Motor neuron (in vitro differentiated cells): ENCODE measurements around the gene EEF1AKMT2. TPM values are rescaled to one million over a fixed set of nuclear protein-coding genes. Genes with fewer than 3 reads are reported as not detected.

Source experiments
- ATAC-seq, 8 experiments: fragments of 200-7000 bp; cut with Tn5 transposase; replicated peaks in 6 of 8; 2 replicates each; pipeline ENCODE4 v1.8.0; 2021; ENCODE audit warnings: mild to moderate bottlenecking in 8 of 8, moderate library complexity in 8 of 8
- H3K27ac ChIP-seq, 2 donors: fragments of 250-450 bp; sonication (Bioruptor Pico); 2 replicates each; pipeline ENCODE4 v1.9.0; 2021; ENCODE audit warnings: antibody characterized with exemption in 2 of 2, mild to moderate bottlenecking in 2 of 2, moderate library complexity in 1 of 2
- H3K4me1 ChIP-seq, 2 donors: fragments of 250-450 bp; sonication (Bioruptor Pico); replicated peaks in 1 of 2; 2 replicates each; pipeline ENCODE4 v1.6.1; 2021; ENCODE audit warnings: antibody characterized with exemption in 2 of 2, mild to moderate bottlenecking in 2 of 2, moderate library complexity in 1 of 2
- H3K4me3 ChIP-seq, 5 donors: fragments of 250-450 bp; sonication (Bioruptor Pico); 2 replicates each; pipeline ENCODE4 v1.9.0; 2021; ENCODE audit warnings: antibody characterized with exemption in 5 of 5, mild to moderate bottlenecking in 5 of 5, moderate library complexity in 4 of 5
- WGBS, 10 experiments: fragments of 450-650 bp; shearing (Covaris generic); methylation state at CpG; one replicate each; pipeline ENCODE4 v1.0.0; 2022; 5-methylcytosine and 5-hydroxymethylcytosine counted together
- in situ Hi-C, 9 experiments: fragments of 400-800 bp; cut with MboI; loops; one replicate each; pipeline ENCODE4 v1.15.0; 2021; ENCODE audit warnings: low sequenced_read_pairs in 9 of 9, low pct_unique_long_range_greater_than_20kb in 2 of 9; ENCODE audit not compliant: unreplicated experiment in 9 of 9
- total RNA-seq, 8 experiments: library from RNA; unstranded; fragments of 300-600 nt; gene quantifications; 2 replicates each; pipeline versions ENCODE4 v1.2.3 to v1.2.4, GENCODE V29; 2022

EEF1AKMT2 gene
- total RNA-seq, 8 experiments from 2014 or later = 10.6 to 28.9 (median 20.6) TPM

DNA sequence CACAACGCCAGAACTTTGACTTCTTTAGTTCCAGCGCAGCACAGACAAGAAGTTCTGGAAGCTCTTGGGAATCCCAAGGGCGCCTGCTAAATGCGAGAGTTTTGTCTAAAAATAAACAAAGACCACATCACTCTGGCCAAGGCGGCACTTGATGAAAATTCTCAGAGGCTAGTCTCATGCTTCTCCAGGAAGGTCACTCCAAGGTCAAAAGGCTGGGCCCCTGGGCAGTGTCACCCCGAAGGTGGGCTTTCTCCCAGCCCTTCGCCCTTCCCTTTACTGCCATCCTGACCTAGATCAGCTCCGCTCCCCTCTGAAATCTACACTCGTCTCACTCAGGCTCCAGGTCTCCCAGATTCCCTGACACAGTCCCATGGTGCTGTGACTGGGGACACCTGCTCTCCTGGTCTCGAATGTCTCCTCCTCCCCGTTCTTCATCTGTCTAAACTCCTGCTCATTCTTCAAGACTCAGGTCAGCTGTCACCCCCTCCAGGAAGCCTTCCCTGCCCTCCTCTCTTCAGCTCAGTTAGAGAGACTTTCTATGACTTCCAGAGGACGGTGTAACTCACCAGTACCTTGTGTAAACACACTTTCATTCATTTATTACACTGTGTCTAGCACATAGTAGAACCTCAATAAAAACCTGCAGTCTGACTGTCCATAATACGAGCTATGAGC lies 58.0 kb downstream of the EEF1AKMT2 start:
- Histone ChIP-seq H3K27ac (no peak overlapping the region), H3K4me3 (no peak overlapping the region), H3K4me1 (peaks cover 33 to 37% of the 10 kb centered on the region in 2 donors)
- no peak for ATAC-seq
- in situ Hi-C loops = loop anchor here in 5 of 9 experiments (25.0 kb wide), 2 partner anchors 171 to 196 kb away; no protein-coding TSS in a partner anchor
- 60 to 100% (median 91%) methylated on average over 1 to 8 of the region's 13 CpGs; no CpG with 5 or more reads in 2 of the 10 experiments for WGBS, 10 experiments

- peaks cover 26 to 30% of the 10 kb centered on the region in 2 donors for H3K4me1 ChIP-seq
- in situ Hi-C loops = loop anchor here in 5 of 9 experiments (25.0 kb wide), 2 partner anchors 171 to 196 kb away; no protein-coding TSS in a partner anchor
- peak in 4 of 8 experiments; percentile 26 to 38 (median 30) for ATAC-seq
- H3K27ac ChIP-seq = no peak overlapping the region
- WGBS, 10 experiments = 50 to 100% (median 82%) methylated on average over 1 to 13 of the region's 14 CpGs
- no peak overlapping the region for H3K4me3 ChIP-seq
Measured at GRCh38 chr10:124732931-124733570, 58.6 kb downstream of the EEF1AKMT2 start.

DNA sequence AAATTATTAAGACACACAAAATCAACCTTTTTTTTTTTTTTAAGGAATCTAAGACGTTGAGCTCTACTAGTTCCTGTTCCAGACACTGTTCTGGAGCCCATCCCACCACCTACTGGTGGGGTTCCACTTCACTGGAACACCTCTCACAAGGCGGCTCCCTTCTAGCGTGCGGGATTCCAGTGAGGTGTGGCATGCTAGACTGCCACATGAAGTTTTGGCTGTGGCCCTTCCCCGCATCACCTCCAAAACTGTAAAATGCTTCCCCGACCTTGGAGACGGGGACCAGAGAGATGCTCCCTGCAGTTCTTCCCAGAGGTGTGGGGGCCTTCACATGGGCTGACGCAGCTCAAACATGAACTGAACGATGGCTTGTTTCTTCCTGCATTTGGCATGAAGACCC lies 60.1 kb downstream of the EEF1AKMT2 start:
- in situ Hi-C loops = loop anchor here in 5 of 9 experiments (25.0 kb wide), 2 partner anchors 169 to 194 kb away; no protein-coding TSS in a partner anchor
- WGBS, 10 experiments = 60 to 100% (median 100%) methylated on average over 1 to 2 of the region's 9 CpGs; no CpG with 5 or more reads in 7 of the 10 experiments
- Histone ChIP-seq H3K27ac (no peak overlapping the region), H3K4me1 (peaks cover 11 to 15% of the 10 kb centered on the region in 2 donors), H3K4me3 (no peak overlapping the region)
- no peak for ATAC-seq

DNA sequence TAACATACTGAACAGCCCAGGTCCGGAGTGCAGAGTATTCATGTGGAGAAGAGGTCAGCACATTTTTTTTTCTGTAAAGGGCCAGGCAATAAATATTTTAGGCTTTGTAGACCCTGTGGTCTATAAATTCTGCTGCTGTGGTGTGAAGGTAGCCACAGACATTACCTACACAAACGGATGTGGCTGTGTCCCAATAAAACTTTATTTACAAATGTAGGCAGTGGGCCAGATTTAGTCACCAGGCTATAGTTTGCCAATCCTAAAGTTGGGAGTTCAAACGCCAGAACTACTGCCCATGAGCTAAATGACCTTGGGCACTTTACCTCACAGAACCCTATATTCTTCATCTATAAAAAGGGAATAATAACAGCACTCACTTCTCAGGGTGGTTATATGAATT lies 60.9 kb downstream of the EEF1AKMT2 start:
- 60 to 100% (median 93%) methylated on average over 1 to 3 of the region's 3 CpGs; no CpG with 5 or more reads in 2 of the 10 experiments for WGBS, 10 experiments
- H3K27ac ChIP-seq = no peak overlapping the region
- no peak for ATAC-seq
- H3K4me1 ChIP-seq = peaks cover 5 to 8% of the 10 kb centered on the region in 2 donors
- in situ Hi-C loops = loop anchor here in 5 of 9 experiments (25.0 kb wide), 2 partner anchors 168 to 193 kb away; no protein-coding TSS in a partner anchor
- no peak overlapping the region for H3K4me3 ChIP-seq

GRCh38 chr10:124728830-124729661 lies 62.6 kb downstream of the EEF1AKMT2 start:
- H3K27ac ChIP-seq = no peak overlapping the region
- in situ Hi-C loops = loop anchor here in 5 of 9 experiments (25.0 kb wide), 2 partner anchors 167 to 192 kb away; no protein-coding TSS in a partner anchor
- no peak for ATAC-seq
- peaks cover 20 to 22% of the 10 kb centered on the region in 2 donors for H3K4me1 ChIP-seq
- 53 to 100% (median 80%) methylated on average over 1 to 7 of the region's 8 CpGs; no CpG with 5 or more reads in 1 of the 10 experiments for WGBS, 10 experiments
- H3K4me3 ChIP-seq = no peak overlapping the region

- Histone ChIP-seq H3K4me1 (peaks cover 24 to 25% of the 10 kb centered on the region in 2 donors), H3K27ac (no peak overlapping the region), H3K4me3 (no peak overlapping the region)
- peak in 2 of 8 experiments; percentile 73 to 81 for ATAC-seq
- 40 to 100% (median 75%) methylated on average over 1 to 14 of the region's 14 CpGs; no CpG with 5 or more reads in 3 of the 10 experiments for WGBS, 10 experiments
- in situ Hi-C loops = loop anchor here in 5 of 9 experiments (25.0 kb wide), 2 partner anchors 166 to 191 kb away; no protein-coding TSS in a partner anchor
Measured at GRCh38 chr10:124728071-124728829, 63.4 kb downstream of the EEF1AKMT2 start.

DNA sequence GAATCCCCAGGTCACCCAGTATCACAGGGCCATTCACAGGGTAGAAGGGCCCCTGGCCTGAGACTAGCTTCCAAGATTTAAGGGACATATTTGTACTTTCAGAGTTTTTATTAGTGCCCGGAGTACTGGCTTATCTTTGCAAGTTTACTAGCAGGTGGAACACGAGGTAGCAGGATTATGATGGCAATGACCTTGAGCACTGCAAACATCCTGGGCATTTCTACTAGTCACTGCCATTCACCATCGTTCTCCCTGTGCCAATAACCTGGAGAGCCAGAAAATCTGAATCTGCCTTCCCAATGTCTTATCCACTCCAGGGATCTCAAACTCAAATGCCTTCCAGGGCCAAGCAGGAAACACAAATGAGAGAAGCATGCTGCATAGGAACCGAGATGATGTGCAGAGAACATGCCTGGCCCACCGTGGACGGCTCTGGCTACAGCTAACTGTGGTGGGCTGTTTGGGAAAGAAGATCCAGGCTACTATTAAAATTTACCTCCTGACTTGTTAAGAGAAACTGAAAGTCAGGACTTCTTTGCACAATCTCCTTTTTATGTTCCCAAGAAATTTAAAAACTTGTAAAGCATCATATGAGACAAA lies 64.2 kb downstream of the EEF1AKMT2 start:
- H3K4me1 ChIP-seq = peaks cover 21 to 24% of the 10 kb centered on the region in 2 donors
- 80 to 100% (median 92%) methylated on average over 1 to 5 of the region's 6 CpGs; no CpG with 5 or more reads in 3 of the 10 experiments for WGBS, 10 experiments
- no peak overlapping the region for H3K27ac ChIP-seq
- H3K4me3 ChIP-seq = no peak overlapping the region
- no peak for ATAC-seq
- in situ Hi-C loops = loop anchor here in 5 of 9 experiments (25.0 kb wide), 2 partner anchors 165 to 190 kb away; no protein-coding TSS in a partner anchor

DNA sequence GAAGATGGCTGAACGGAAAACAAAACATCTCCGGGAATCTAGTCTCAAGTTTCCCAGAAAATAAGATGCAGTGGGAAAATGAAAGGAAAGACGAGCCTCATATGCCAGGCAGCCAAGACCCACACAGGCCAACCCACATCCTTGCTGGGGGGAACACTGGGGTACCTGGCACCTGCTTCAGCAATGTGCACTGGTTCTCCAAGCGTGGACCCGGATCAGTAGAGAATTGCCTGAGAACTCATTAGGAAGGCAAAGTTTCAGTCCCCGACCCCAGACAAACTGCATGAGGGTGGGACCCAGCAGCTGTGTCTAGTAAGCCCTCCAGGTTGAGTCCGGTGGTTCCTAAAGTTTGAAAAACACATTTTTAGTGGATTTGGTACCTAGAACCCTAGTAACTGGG lies 65.9 kb downstream of the EEF1AKMT2 start:
- Histone ChIP-seq H3K4me3 (no peak overlapping the region), H3K4me1 (peaks cover 24 to 25% of the 10 kb centered on the region in 2 donors), H3K27ac (no peak overlapping the region)
- ATAC-seq = no peak
- WGBS, 10 experiments = 91 to 100% (median 99%) methylated on average over 1 to 5 of the region's 7 CpGs; no CpG with 5 or more reads in 4 of the 10 experiments
- in situ Hi-C loops = loop anchor here in 5 of 9 experiments (25.0 kb wide), 2 partner anchors 163 to 188 kb away; no protein-coding TSS in a partner anchor

DNA sequence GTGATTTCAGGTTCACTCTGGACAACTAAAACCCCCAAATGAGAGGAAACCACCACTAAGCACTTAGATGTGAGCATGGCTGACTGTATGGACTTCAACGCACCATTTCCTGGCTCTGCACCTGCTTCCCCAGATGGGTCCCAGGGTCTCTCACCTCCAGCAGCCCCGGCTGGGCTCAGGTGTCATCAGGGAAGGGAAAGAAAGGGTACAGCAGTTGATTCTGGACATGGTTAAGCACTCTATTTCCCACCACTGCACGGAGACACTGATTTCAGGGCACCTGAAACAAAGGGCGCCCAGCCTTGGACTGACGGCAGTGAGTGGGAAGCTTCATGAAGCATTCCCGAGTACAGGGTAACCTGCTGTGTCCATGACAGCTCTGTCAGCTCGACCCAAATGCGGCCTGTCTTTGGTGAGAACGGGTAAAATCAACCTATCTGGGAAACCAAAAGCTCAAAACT lies 66.5 kb downstream of the EEF1AKMT2 start:
- Histone ChIP-seq H3K27ac (peak overlapping the region; percentile 2 to 59), H3K4me1 (peaks cover 24 to 25% of the 10 kb centered on the region in 2 donors), H3K4me3 (no peak overlapping the region)
- no peak for ATAC-seq
- 59 to 100% (median 100%) methylated on average over 1 to 5 of the region's 9 CpGs; no CpG with 5 or more reads in 5 of the 10 experiments for WGBS, 10 experiments
- in situ Hi-C loops = loop anchor here in 5 of 9 experiments (25.0 kb wide), 2 partner anchors 163 to 188 kb away; no protein-coding TSS in a partner anchor

GRCh38 chr10:124724279-124725027 lies 67.2 kb downstream of the EEF1AKMT2 start:
- peak overlapping the region; percentile 4 to 59 for H3K27ac ChIP-seq
- peak in 6 of 8 experiments; percentile 61 to 93 (median 90) for ATAC-seq
- in situ Hi-C loops = loop anchor here in 6 of 9 experiments (25.0 kb wide), 2 partner anchors 162 to 187 kb away; no protein-coding TSS in a partner anchor
- H3K4me1 ChIP-seq = peaks cover 27 to 28% of the 10 kb centered on the region in 2 donors
- no peak overlapping the region for H3K4me3 ChIP-seq
- WGBS, 10 experiments = 27 to 80% (median 53%) methylated on average over 1 to 16 of the region's 20 CpGs; no CpG with 5 or more reads in 2 of the 10 experiments
